Panc1 (cell line): ENCODE data around the gene BRINP2. TPM values are rescaled to one million over a fixed set of nuclear protein-coding genes. Genes with fewer than 3 reads are reported as not detected.

Source experiments
- ATAC-seq: fragments of 200-7000 bp; cut with Tn5 transposase; 2 replicates; pipeline ENCODE4 v1.9.1; 2020; ENCODE audit warnings: mild to moderate bottlenecking, moderate library complexity
- BruUV-seq: library from RNA; stranded (reverse); fragments of 400-500 nt; replicated peaks from 2 replicates; lab custom pipeline; 2021; lab: Mats Ljungman, UMichigan
- CTCF ChIA-PET: fragments of 300-600 bp; sonication (Branson Sonifier 250); formaldehyde crosslinking; loops from one replicate; lab custom pipeline; 2022; ENCODE audit warnings: antibody characterized with exemption; lab: Charles Lee
- POLR2A ChIA-PET: fragments of 300-600 bp; sonication (Branson Sonifier 250); formaldehyde crosslinking; loops from one replicate; lab custom pipeline; 2022; ENCODE audit warnings: antibody characterized with exemption; lab: Charles Lee
- DNase-seq: peaks from one replicate; pipeline ENCODE4 v3.0.0-alpha.2; 2010; ENCODE audit warnings: low read depth, low spot score
- H3K27ac ChIP-seq: 2 replicates; pipeline ENCODE4 v1.5.1; 2011; ENCODE audit warnings: mild to moderate bottlenecking, low read length, inconsistent platforms
- H3K27me3 ChIP-seq: fragments of 200-500 bp; sonication (Bioruptor generic); 2 replicates; pipeline ENCODE4 v1.6.0; 2014; ENCODE audit warnings: low read length, inconsistent platforms; ENCODE audit not compliant: control insufficient read depth, insufficient read depth
- H3K36me3 ChIP-seq: fragments of 200-500 bp; sonication (Bioruptor generic); 2 replicates; pipeline ENCODE4 v1.5.1; 2014; ENCODE audit warnings: inconsistent platforms, mild to moderate bottlenecking, low read length, moderate library complexity; ENCODE audit not compliant: control insufficient read depth, insufficient read depth
- H3K4me1 ChIP-seq: 2 replicates; pipeline ENCODE4 v1.5.1; 2011; ENCODE audit warnings: inconsistent platforms, mild to moderate bottlenecking, low read length, moderate library complexity; ENCODE audit not compliant: control insufficient read depth, insufficient read depth
- H3K4me3 ChIP-seq, 2 experiments: 2 replicates each; pipeline ENCODE4 v1.5.1; 2011 to 2012; ENCODE audit warnings: low read depth in 2 of 2, low read length in 2 of 2, mild to moderate bottlenecking in 2 of 2, inconsistent platforms in 1 of 2, moderate library complexity in 1 of 2
- H3K9me3 ChIP-seq: fragments of 200-500 bp; sonication (Bioruptor generic); 2 replicates; pipeline ENCODE4 v1.5.1; 2014; ENCODE audit warnings: low read depth, mild to moderate bottlenecking, inconsistent platforms, low read length, moderate library complexity; ENCODE audit not compliant: control insufficient read depth, insufficient read depth
- CTCF ChIP-seq: fragments of 450-650 bp; IDR thresholded peaks from 2 replicates; pipeline ENCODE4 v1.5.1; 2017; ENCODE audit warnings: mild to moderate bottlenecking
- POLR2AphosphoS5 ChIP-seq: IDR thresholded peaks from 2 replicates; pipeline ENCODE4 v1.6.1; 2012; ENCODE audit warnings: mild to moderate bottlenecking, low read depth, low read length, moderate library complexity
- REST ChIP-seq, 2 experiments: IDR thresholded peaks; 2 replicates each; pipeline ENCODE4 v1.6.1; 2011 to 2012; ENCODE audit warnings: low read depth in 2 of 2, control low read depth in 1 of 2, low read length in 1 of 2, mild to moderate bottlenecking in 1 of 2, moderate library complexity in 1 of 2; ENCODE audit not compliant: insufficient read depth in 1 of 2
- SIN3A ChIP-seq: IDR thresholded peaks from 2 replicates; pipeline ENCODE4 v1.6.1; 2012; ENCODE audit warnings: low read depth, mild to moderate bottlenecking, low read length, moderate library complexity, borderline replicate concordance; ENCODE audit not compliant: insufficient read depth
- TCF7L2 ChIP-seq: IDR thresholded peaks from 2 replicates; pipeline ENCODE4 v1.6.1; 2011; ENCODE audit warnings: mild to moderate bottlenecking, low read depth, low read length, inconsistent platforms
- in situ Hi-C: cut with HindIII; loops from 2 replicates; pipeline ENCODE4 v1.10.0; 2016; ENCODE audit warnings: low sequenced_read_pairs, low pct_unique_long_range_greater_than_20kb
- intact Hi-C: fragments of 100-400 bp; cut with micrococcal nuclease; formaldehyde crosslinking; loops from one replicate; pipeline ENCODE4 v1.10.0; 2022; ENCODE audit not compliant: unreplicated experiment
- total RNA-seq: library from RNA; stranded (reverse); gene quantifications from one replicate; pipeline ENCODE4 v1.2.1, GENCODE V29; 2021; ENCODE audit not compliant: unreplicated experiment

The BRINP2 gene
- total RNA-seq, 1 experiment from 2014 or later = not detected

DNA sequence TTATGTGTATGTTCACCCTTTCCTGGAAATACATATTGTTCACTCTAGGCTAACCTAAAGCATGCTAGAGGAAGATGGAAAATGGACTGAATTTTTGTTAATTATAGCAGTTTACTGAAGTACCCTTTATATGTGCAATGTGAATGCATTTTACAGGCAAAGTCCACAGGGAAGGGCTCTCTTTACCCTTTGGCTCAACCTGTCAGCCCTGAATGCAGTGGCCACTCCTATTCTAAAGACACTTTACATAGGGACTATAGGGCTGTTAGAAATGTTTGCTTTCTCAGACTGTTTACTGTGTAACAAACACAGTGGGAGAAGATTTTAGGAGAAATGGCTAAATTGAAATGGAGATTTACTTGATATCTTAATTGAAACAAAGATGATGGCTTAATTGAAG, 78.5 kb downstream of the BRINP2 start:
- CTCF ChIA-PET = no interaction called here
- in situ Hi-C loops = no loop called here

GRCh38 chr1:177252877-177253276, 82.1 kb downstream of the BRINP2 start:
- CTCF ChIA-PET = no interaction called here
- BruUV-seq = no TSS peak

More for the DNA sequence above, 78.5 kb downstream of the BRINP2 start:
- POLR2A ChIA-PET = no interaction called here
- Histone ChIP-seq H3K36me3 (no peaks in the 10 kb centered on the region), H3K4me1 (no peaks in the 10 kb centered on the region), H3K9me3 (no peaks in the 10 kb centered on the region), H3K27me3 (no peaks in the 10 kb centered on the region), H3K27ac (no peak overlapping the region), H3K4me3 (no peak overlapping the region)
- DNase-seq (no peak), ATAC-seq (no peak)
- intact Hi-C loops = no loop called here
- TF ChIP-seq POLR2AphosphoS5 (no peak), REST (IDR thresholded peaks at IDR 0.05; ENCODE audit: insufficient read depth in 1 of 2, low read depth in 2 of 2, low read length in 1 of 2) (no peak), SIN3A (no peak), TCF7L2 (no peak)
- BruUV-seq = no TSS peak

More at GRCh38 chr1:177252877-177253276, 82.1 kb downstream of the BRINP2 start:
- POLR2A ChIA-PET = no interaction called here
- H3K36me3 ChIP-seq = no peaks in the 10 kb centered on the region
- H3K9me3 ChIP-seq = no peaks in the 10 kb centered on the region
- no peak for ATAC-seq
- H3K4me1 ChIP-seq = no peaks in the 10 kb centered on the region
- H3K4me3 ChIP-seq = no peak overlapping the region
- intact Hi-C loops = no loop called here
- H3K27ac ChIP-seq = no peak overlapping the region
- in situ Hi-C loops = no loop called here
- H3K27me3 ChIP-seq = no peaks in the 10 kb centered on the region
- no peak for DNase-seq
- no peak for TF ChIP-seq POLR2AphosphoS5
- TF ChIP-seq CTCF = no peak
- TF ChIP-seq REST (IDR thresholded peaks at IDR 0.05; ENCODE audit: insufficient read depth in 1 of 2, low read depth in 2 of 2, low read length in 1 of 2) = no peak
- TF ChIP-seq TCF7L2 = no peak
- TF ChIP-seq SIN3A = no peak
